Caco-2 (cell line): Measurements from ENCODE around the gene PLPP1. TPM values are rescaled to one million over a fixed set of nuclear protein-coding genes. Genes with fewer than 3 reads are reported as not detected.

Source experiments
- BruUV-seq: library from RNA; stranded (reverse); fragments of 400-500 nt; replicated peaks from 2 replicates; lab custom pipeline; 2021; lab: Mats Ljungman, UMichigan
- CTCF ChIA-PET: fragments of 300-600 bp; sonication (Branson Sonifier 250); formaldehyde crosslinking; loops from one replicate; lab custom pipeline; 2022; ENCODE audit warnings: antibody characterized with exemption; lab: Charles Lee
- POLR2A ChIA-PET: fragments of 300-600 bp; sonication (Branson Sonifier 250); formaldehyde crosslinking; loops from one replicate; lab custom pipeline; 2022; ENCODE audit warnings: antibody characterized with exemption; lab: Charles Lee
- DNase-seq, 2 experiments: peaks; one replicate each; pipeline versions ENCODE4 v3.0.0 to v3.0.0-alpha.2; 2020 to 2022
- H3K27me3 ChIP-seq: replicated peaks from 2 replicates; pipeline ENCODE4 v1.6.0; 2011; ENCODE audit warnings: low read length; ENCODE audit not compliant: control insufficient read depth, insufficient read depth
- H3K36me3 ChIP-seq: 2 replicates; pipeline ENCODE4 v1.5.1; 2011; ENCODE audit warnings: low read length; ENCODE audit not compliant: control insufficient read depth, insufficient read depth
- H3K4me1 ChIP-seq: fragments of 250-450 bp; sonication (Bioruptor Pico); 2 replicates; pipeline ENCODE4 v1.5.1; 2020; ENCODE audit warnings: mild to moderate bottlenecking
- H3K4me3 ChIP-seq: 2 replicates; pipeline ENCODE4 v1.5.1; 2011; ENCODE audit warnings: low read depth, mild to moderate bottlenecking, control low read depth, low read length
- H3K9me3 ChIP-seq: fragments of 250-450 bp; sonication (Bioruptor Pico); 2 replicates; pipeline ENCODE4 v1.5.1; 2020; ENCODE audit warnings: mild to moderate bottlenecking, moderate library complexity
- H3K27ac Mint-ChIP-seq: one replicate; pipeline ENCODE4 v1.8.0; 2022; ENCODE audit warnings: mixed read lengths; ENCODE audit not compliant: unreplicated experiment
- H3K27me3 Mint-ChIP-seq: one replicate; pipeline ENCODE4 v1.8.0; 2022; ENCODE audit warnings: mixed read lengths; ENCODE audit not compliant: insufficient read depth, unreplicated experiment
- H3K36me3 Mint-ChIP-seq: one replicate; pipeline ENCODE4 v1.8.0; 2022; ENCODE audit warnings: mild to moderate bottlenecking, mixed read lengths; ENCODE audit not compliant: insufficient read depth, unreplicated experiment
- H3K4me1 Mint-ChIP-seq: one replicate; pipeline ENCODE4 v1.8.0; 2022; ENCODE audit warnings: low read depth, mixed read lengths; ENCODE audit not compliant: unreplicated experiment
- H3K4me3 Mint-ChIP-seq: one replicate; pipeline ENCODE4 v1.8.0; 2022; ENCODE audit warnings: mild to moderate bottlenecking, moderate library complexity, mixed read lengths; ENCODE audit not compliant: unreplicated experiment
- H3K9me3 Mint-ChIP-seq: one replicate; pipeline ENCODE4 v1.8.0; 2022; ENCODE audit warnings: mixed read lengths; ENCODE audit not compliant: unreplicated experiment
- intact Hi-C: fragments of 100-400 bp; cut with micrococcal nuclease; formaldehyde crosslinking; loops from one replicate; pipeline ENCODE4 v1.10.0; 2022; ENCODE audit not compliant: unreplicated experiment
- total RNA-seq: library from RNA; stranded (reverse); gene quantifications from 2 replicates; pipeline ENCODE4 v1.2.3, GENCODE V29; 2022
- TF ChIP-seq, protein P1 (sequence below), 2 experiments: fragments of 200-600 bp in 1 of 2; IDR thresholded peaks; 1 replicate in 1 of 2; 2 replicates in 1 of 2; pipeline versions ENCODE4 v1.5.1 to v1.8.0; 2011 to 2022; ENCODE audit warnings: antibody characterized with exemption in 1 of 2, control low read depth in 1 of 2, inconsistent platforms in 1 of 2, low read depth in 1 of 2, low read length in 1 of 2, mild to moderate bottlenecking in 1 of 2, moderate library complexity in 1 of 2; ENCODE audit not compliant: insufficient read depth in 1 of 2, severe bottlenecking in 1 of 2, unreplicated experiment in 1 of 2

Gene PLPP1
- total RNA-seq, 1 experiment from 2014 or later: 49.4 TPM

DNA sequence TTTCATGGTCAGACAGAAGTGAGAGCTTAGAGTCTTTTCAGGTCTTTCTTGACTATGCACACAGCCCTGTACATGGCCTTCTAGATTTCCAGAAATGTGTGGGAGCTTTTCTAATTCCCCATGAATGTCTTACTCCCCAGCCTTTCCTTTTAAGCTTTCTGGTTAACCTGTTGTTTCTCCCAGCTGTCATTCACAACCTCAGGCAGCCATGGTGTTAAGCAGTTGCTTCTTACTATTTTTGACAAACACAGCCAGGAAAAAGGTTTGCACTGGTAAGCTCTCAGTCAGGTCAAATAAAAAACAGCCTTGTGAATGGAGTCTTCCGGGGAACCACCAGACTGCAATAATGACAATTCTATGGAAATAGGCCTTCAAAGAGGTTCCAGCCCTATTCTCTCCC, 142.1 kb downstream of the PLPP1 start:
- H3K9me3 ChIP-seq: peaks cover 7% of the 10 kb centered on the region
- no peak overlapping the region for H3K4me3 ChIP-seq
- intact Hi-C loops: no loop called here
- H3K36me3 ChIP-seq: no peaks in the 10 kb centered on the region
- TF ChIP-seq, protein P1, sequence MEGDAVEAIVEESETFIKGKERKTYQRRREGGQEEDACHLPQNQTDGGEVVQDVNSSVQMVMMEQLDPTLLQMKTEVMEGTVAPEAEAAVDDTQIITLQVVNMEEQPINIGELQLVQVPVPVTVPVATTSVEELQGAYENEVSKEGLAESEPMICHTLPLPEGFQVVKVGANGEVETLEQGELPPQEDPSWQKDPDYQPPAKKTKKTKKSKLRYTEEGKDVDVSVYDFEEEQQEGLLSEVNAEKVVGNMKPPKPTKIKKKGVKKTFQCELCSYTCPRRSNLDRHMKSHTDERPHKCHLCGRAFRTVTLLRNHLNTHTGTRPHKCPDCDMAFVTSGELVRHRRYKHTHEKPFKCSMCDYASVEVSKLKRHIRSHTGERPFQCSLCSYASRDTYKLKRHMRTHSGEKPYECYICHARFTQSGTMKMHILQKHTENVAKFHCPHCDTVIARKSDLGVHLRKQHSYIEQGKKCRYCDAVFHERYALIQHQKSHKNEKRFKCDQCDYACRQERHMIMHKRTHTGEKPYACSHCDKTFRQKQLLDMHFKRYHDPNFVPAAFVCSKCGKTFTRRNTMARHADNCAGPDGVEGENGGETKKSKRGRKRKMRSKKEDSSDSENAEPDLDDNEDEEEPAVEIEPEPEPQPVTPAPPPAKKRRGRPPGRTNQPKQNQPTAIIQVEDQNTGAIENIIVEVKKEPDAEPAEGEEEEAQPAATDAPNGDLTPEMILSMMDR (IDR thresholded peaks at IDR 0.05; ENCODE audit: insufficient read depth in 1 of 2, low read depth in 1 of 2, low read length in 1 of 2, severe bottlenecking in 1 of 2, unreplicated experiment in 1 of 2): no peak
- Mint-ChIP-seq H3K4me1 (no peaks in the 10 kb centered on the region), H3K9me3 (no peaks in the 10 kb centered on the region), H3K36me3 (peaks cover 58% of the 10 kb centered on the region), H3K4me3 (no peak overlapping the region), H3K27ac (no peak overlapping the region), H3K27me3 (no peaks in the 10 kb centered on the region)
- no peaks in the 10 kb centered on the region for H3K27me3 ChIP-seq
- DNase-seq: no peak
- ChIA-PET POLR2A (no interaction called here), CTCF (no interaction called here)
- BruUV-seq: no TSS peak
- H3K4me1 ChIP-seq: peaks cover 4% of the 10 kb centered on the region; the same call in 1 of the 2 replicates

DNA sequence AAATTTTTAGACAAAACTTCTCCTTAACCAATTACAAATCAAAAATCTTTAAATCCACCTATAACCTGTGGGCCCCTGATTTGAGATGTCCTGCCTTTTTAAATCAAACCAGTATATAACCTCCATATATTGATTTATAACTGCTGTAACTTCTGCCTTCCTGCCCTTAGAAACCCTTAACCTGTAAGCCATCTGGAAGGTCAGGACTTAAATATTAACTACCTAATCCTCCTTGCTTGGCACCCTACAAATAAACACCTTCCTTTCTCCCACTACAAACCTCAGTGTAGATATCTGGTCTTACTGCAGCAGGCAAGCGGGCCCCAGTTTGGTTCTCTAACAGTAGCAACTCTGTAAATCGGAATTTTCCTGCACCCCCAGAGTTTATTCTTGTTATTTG, 143.1 kb downstream of the PLPP1 start:
- Mint-ChIP-seq H3K4me1 (no peaks in the 10 kb centered on the region), H3K27ac (no peak overlapping the region), H3K27me3 (no peaks in the 10 kb centered on the region), H3K36me3 (peaks cover 58% of the 10 kb centered on the region), H3K9me3 (no peaks in the 10 kb centered on the region), H3K4me3 (no peak overlapping the region)
- TF ChIP-seq, protein P1 (IDR thresholded peaks at IDR 0.05; ENCODE audit: insufficient read depth in 1 of 2, low read depth in 1 of 2, low read length in 1 of 2, severe bottlenecking in 1 of 2, unreplicated experiment in 1 of 2): no peak
- no peak for DNase-seq
- no peaks in the 10 kb centered on the region for H3K27me3 ChIP-seq
- no TSS peak for BruUV-seq
- H3K36me3 ChIP-seq: no peaks in the 10 kb centered on the region
- H3K9me3 ChIP-seq: peaks cover 7% of the 10 kb centered on the region
- ChIA-PET POLR2A (no interaction called here), CTCF (no interaction called here)
- no peak overlapping the region for H3K4me3 ChIP-seq
- peaks cover 4% of the 10 kb centered on the region; the same call in 1 of the 2 replicates for H3K4me1 ChIP-seq
- intact Hi-C loops: no loop called here

DNA sequence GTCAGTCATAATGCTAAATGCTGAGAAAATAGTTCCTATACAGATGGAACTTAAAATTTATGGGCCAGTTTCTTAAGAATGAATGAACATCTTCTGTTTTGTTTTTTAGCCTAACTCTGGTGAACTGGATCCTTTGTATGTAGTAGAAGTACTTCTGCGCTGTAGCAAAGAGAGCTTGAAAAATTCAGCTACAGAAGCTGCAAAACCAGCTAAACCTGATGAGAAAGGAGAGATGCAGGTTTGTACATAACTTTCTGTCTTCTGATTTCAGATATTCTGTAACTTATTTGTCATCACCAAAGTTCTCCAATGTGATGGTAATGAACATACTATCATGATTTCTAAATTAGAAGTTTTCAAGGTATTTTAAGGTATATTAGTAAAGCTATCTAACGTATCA, 146.9 kb downstream of the PLPP1 start:
- intact Hi-C loops: no loop called here
- Mint-ChIP-seq H3K27me3 (no peaks in the 10 kb centered on the region), H3K4me3 (no peak overlapping the region), H3K36me3 (peaks cover 71% of the 10 kb centered on the region), H3K9me3 (no peaks in the 10 kb centered on the region), H3K4me1 (peaks cover 5% of the 10 kb centered on the region), H3K27ac (no peak overlapping the region)
- no peak for DNase-seq
- Histone ChIP-seq H3K4me1 (peaks cover 4% of the 10 kb centered on the region; the same call in 1 of the 2 replicates), H3K9me3 (peaks cover 7% of the 10 kb centered on the region), H3K4me3 (no peak overlapping the region), H3K27me3 (no peaks in the 10 kb centered on the region), H3K36me3 (no peaks in the 10 kb centered on the region)
- TF ChIP-seq, protein P1 (IDR thresholded peaks at IDR 0.05; ENCODE audit: insufficient read depth in 1 of 2, low read depth in 1 of 2, low read length in 1 of 2, severe bottlenecking in 1 of 2, unreplicated experiment in 1 of 2): no peak
- POLR2A ChIA-PET: interaction anchor here (1.0 kb wide), 1 partner anchor 326 kb away, joined by 4 read pairs; no protein-coding TSS in a partner anchor
- CTCF ChIA-PET: no interaction called here
- BruUV-seq: no TSS peak
